ENCODE measurements around the gene NPHP4.

The NPHP4 gene

DNA sequence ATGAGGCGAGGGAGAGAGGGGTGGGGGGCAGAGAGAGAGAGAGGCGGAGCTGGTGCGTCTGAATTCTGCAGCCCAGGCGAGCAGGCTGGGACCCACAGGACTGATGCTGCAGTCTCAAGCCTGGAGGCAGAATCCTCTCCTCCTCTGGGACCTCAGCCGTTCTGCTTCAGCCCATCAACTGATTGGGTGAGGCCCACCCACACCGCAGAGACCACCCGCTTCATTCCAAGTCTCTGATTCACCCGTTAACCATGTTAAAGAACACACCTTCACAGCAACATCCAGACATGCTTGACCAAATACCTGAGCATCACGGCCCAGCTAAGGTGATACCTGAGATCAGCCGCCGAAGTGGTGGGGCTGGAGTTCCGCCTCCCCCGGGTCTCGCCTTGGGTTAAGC lies 147.8 kb downstream of the NPHP4 start:
- no peak for DNase-seq

DNA sequence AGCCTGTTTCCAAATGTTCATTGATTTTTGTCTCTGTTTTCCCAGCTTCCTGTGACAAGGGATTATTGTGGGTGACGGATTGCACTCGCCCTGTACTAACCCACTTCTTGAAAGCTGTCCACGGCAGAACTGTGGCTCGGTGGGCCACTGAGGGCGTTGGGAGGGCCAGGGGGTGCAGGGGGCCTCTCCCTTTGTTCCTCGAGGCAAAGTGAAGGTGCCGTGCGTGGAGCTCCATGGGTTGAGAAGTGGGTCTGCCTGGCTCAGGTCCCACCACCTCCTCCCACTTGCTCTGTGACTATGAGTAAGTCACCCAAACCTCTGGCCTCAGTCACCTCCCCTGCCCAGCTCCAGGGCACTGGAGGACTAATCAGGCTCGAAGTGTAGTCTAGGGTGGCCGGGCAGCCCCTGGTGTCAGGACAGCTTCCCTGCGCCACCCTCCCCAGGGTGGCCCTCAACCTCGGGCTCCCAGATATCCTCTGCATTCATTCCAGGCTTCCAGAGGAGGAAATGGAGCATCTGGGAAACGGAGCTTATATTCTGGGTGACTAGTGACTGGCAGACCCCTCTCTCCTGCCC lies 148.6 kb downstream of the NPHP4 start:
- no peak for DNase-seq

GRCh38 chr1:5842679-5843078 lies 149.5 kb downstream of the NPHP4 start:
- DNase-seq: no peak

DNA sequence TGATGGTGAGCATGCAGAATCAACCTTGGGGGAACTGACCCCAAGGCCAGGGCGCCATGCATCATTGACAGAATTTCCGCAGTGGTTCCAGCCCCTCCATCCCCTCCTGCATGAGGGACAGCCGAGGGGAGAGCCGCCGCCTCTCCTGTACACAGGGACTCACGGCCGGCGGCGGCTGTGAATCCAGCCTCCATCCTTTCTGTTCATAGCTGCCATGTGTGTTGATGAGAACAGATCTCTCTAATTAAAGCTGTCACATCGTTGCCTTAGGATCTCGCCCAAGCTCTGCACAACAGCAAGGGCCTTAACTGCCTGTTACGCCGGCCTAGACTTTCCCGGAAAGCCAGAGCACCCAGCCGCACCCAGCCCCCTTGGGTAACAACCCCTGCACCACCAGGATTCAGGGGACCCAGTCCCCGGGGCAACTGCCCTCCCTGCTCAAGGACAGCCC lies 151.6 kb downstream of the NPHP4 start:
- no peak for DNase-seq

GRCh38 chr1:5839881-5840550 lies 152.2 kb downstream of the NPHP4 start:
- DNase-seq: no peak

DNA sequence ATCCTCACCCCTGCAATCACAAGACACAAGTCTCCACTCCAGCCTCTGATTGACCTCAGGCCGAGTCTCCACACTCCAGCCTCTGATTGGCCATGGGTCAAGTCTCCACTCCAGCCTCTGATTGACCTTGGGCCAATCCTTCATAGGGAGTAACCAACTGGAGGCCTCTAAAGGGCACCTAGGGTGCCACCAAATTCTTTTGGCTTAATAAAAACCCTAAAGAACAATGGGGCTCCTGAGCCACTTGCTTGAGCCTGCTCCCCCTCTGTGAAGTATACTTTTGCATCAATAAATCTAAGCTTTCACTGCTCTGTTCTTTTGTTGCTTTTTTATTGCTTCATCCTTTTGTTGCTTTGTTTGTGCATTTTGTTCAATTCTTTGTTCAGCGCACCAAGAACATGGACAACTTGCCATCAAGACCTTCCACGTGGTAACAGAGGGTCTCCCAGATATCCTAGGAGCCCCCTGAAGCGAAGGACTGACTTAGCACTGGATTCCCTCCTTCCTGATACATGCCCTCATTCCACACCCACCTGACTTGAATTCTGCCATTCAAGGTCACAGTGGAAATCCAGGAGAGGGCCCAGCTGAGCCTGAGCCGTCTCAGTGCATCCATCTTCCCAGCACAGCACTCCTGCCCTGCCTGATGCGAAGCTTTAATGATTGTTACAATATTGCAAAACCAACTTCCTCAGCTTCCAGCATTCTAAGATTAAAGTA lies 152.9 kb downstream of the NPHP4 start:
- no peak for DNase-seq

DNA sequence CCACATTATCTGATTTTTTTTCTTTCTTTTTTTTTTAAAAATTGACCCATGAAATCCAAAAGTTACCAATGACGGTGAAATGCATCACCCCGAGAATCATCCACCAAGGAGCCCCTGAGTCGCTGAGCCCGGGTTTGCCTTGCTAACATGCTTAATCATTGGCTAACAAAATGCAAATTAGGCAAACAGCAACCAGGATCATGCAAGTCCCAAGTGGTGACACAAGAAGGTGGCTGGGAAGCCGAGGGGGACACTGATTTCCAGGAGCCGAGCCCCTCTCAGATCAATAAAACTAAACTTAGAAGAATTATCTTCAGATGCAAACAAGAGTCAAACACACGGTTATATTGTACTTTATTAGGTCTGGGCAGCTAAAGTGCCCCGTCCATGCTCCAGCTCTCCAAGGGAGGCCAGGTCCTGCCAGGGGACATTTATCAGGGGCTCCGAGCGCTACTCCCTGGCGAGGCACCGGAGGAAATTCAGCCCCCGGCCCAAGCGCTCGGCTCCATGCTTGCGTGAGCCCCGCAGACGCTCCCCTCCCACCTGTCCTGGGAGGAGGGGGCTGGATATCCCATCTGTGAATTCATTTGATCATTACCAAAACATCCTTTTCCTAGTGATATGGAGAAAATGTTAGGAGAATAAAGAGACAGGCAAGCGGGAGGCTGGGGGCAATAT lies 154.1 kb downstream of the NPHP4 start:
- DNase-seq: no peak

DNA sequence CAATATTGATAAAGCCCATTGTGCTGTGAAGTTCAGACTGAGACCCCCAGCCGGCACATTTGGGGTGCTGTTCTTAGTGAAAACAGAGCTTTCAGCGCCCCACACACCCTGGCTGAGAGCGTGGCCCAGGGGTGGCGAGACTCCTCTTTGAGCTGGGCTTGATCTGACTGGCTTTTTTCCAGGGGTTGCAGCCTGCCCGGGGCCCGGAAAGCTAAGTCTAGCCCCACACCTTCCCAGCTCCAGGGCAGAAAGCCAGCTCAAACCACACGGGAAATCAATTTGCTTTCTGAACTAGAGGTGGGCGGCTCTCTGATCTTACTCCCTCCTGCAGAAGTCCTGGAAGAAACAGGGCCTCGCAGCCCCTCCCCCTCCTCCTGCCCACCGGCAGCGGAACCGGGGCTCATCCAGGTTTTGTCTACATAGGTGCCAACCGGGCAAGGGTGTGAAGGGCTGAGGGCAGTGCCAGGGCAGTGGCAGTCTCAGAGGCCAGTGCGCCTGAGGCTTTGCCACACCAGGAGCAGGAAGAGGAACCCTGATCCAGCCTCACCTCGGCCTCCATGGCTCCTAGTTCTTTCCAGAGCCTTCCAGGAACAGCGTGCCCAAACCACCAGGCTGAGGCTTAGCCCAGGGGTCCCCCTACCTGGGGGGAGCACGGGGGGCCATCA lies 155.3 kb downstream of the NPHP4 start:
- DNase-seq: no peak

DNA sequence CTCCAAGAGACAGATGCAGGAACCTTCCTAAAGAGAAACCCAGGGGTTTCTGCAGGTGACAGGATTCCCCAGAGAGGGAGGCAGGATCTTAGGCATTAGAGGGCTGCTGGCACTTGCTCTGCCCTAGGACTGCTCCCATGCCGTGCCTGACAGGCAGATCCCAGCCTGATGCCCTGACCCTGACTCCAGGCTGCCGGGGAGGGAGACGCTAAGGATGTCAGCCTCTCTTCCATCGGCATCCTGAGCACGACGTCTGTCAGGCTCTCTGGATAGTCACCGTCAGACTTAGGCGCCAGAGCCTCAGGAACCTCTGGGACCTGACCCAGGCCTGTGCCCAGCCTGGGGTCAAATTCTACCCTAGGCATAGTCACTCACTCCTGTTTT lies 157.1 kb downstream of the NPHP4 start:
- no peak for DNase-seq

- no peak for DNase-seq
Observed at GRCh38 chr1:5834477-5835178, 157.6 kb downstream of the NPHP4 start.

GRCh38 chr1:5833911-5834310 lies 158.3 kb downstream of the NPHP4 start:
- no peak for DNase-seq

GRCh38 chr1:5832916-5833895 lies 159.0 kb downstream of the NPHP4 start:
- no peak for DNase-seq

DNA sequence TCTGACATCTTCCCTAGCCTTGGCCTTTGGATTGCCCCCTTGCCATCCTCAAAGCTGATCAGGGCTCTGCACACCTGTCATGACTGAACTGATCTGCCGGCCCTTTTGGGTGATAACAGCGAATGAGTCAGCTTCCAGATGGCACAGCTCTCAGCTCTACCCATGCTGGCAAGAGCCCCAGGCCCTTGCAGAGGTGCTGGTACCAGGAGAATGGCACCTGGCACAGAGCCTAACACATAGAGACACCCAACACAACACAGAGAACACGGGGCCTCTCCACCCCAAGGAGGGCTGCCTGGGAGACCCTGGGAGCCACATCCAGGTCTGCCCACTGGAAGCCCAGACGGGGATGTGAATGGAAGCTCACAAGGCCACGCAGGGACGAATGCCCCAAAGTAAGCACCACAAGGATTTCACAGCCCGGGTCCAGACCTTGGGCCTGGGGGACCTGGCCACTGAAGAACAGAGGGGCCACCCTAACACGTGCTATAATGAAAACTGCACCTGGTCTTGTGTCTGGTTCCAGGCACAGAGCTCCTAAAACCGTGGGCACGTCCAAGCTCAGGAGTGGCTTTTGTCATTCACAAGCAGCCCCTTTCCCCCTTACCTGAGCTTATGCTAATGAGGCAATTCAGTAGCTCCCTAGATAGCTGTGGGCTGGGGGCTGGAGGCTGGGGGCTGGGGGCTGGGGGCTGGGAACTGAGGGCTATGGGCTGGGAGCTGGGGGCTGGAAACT lies 160.5 kb downstream of the NPHP4 start:
- no peak for DNase-seq

DNA sequence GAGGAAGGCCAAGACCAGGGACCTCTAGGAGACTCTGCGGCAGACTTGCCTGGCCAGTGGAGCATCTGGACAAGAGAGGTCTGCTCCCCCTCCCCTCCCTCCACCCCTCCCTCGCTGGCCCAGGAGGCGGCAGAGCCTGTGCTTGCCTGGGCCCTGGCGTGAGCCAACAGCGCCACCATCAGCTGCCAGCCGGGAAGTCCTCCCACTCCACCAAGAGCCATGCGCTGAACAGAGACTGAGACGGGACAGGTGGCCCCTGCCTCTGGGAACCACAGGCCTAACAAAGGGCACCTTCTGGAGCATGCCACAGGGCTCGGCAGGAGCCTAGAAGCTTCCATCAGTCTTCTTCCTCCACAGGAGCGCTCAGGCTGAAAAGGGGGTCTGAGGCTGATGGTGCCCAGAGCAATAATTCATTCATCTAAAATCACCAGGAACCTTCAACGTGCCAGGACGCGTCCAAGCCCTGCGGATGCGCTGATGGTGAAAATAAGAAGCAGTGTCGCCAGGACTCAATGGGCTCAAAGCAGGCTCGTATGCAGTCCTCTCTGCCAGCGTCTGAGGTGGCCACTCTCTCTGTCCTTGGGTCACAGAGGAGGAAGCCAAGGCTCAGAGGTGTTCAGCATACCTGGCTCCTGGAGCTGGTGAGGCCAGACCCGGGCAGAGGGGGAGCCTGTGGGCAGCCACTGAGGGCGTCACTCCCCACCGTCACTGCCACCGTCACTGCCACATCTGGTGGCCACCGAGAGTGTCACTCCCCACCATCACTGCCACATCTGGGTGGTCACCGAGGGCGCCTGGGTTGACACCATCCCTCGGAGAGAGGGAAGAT lies 161.2 kb downstream of the NPHP4 start:
- DNase-seq: no peak

DNA sequence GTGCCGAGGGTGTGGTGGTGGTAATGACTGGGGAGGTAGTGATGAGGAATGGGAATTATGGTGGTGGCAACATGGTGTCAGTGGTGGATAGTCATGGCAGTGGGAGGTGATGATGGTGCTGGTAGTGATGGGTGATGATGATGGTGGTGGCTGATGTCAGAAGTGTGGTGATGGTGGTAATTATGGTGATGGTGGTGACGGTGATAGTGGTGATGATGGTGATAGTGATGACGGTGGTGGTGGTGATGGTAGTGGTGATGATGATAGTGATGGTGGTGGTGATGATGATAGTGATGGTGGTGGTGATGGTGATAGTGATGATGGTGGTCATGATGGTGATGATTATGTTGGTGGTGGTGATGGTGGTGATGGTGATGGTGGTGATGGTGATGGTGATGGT lies 162.8 kb downstream of the NPHP4 start:
- no peak for DNase-seq

GRCh38 chr1:5828308-5828935 lies 163.8 kb downstream of the NPHP4 start:
- no peak for DNase-seq

GRCh38 chr1:5827516-5827915 lies 164.7 kb downstream of the NPHP4 start:
- no peak for DNase-seq

DNA sequence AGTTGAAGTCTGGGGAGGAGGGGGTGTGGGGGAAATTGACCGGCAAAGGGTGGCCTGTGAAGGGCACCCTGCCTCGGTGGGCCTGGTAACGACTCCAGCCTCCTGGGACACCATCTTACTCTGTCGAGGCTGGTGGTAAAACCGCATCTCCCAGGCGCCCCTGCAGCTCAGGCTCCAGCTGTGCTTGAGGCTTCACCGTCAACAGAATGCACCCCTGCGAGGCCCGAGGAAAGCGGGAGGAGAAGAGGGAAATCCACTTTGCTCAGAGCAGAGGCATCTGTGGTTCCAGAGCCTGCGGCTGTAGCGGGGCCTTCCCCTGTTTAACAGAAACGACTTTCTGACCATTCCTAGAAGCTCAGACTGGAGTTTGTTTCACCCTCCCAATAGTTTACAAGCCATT lies 165.6 kb downstream of the NPHP4 start:
- no peak for DNase-seq

- no peak for DNase-seq
Observed at GRCh38 chr1:5822726-5823125, 169.5 kb downstream of the NPHP4 start.

All from suppressor macrophage treated with lipopolysaccharide for 4 hours (primary cell).